AG09319 (cell line): Measurements from ENCODE around the gene RIC1.
"Not testable (repeated sequence)": the region's sequence is repeated elsewhere in the genome, so short reads cannot be mapped to it uniquely, and the experiment has no call there.

Source experiments
- DNase-seq: peaks from one replicate; pipeline ENCODE4 v3.0.0-alpha.2; 2010; ENCODE audit warnings: low read depth; ENCODE audit errors: extremely low read depth
- CTCF ChIP-seq: IDR thresholded peaks from 2 replicates; pipeline ENCODE4 v1.5.1; 2011; ENCODE audit warnings: low read depth, mild to moderate bottlenecking, inconsistent platforms, low read length, moderate library complexity

Gene RIC1

GRCh38 chr9:5628530-5629311 is at the start of gene RIC1:
TSS of gene RIC1 (plus strand) at chr9:5629107. CDS start at chr9:5629310, 203 bp downstream.
- peak; percentile 78 for DNase-seq
- TF ChIP-seq CTCF = no peak

- no peak for DNase-seq
- no peak for TF ChIP-seq CTCF
Observed at GRCh38 chr9:5579881-5580280, 49.0 kb upstream of the RIC1 start.

GRCh38 chr9:5580650-5581049 is 48.3 kb upstream of the RIC1 start:
- no peak for TF ChIP-seq CTCF
- no peak for DNase-seq

GRCh38 chr9:5581706-5582105 is 47.2 kb upstream of the RIC1 start:
- DNase-seq = not testable (repeated sequence)

- DNase-seq = peak; percentile 36
- no peak for TF ChIP-seq CTCF
Observed at GRCh38 chr9:5582835-5583195, 46.1 kb upstream of the RIC1 start.

- no peak for DNase-seq
- TF ChIP-seq CTCF = no peak
Observed at GRCh38 chr9:5586391-5586802, 42.5 kb upstream of the RIC1 start.

- no peak for DNase-seq
- TF ChIP-seq CTCF = no peak
Observed at GRCh38 chr9:5587024-5587423, 41.9 kb upstream of the RIC1 start.

GRCh38 chr9:5592231-5592630 is 36.7 kb upstream of the RIC1 start:
- TF ChIP-seq CTCF = no peak
- DNase-seq = no peak
